HG02759 (cell line): ENCODE data around the gene RCBTB2.
A peak's percentile ranks its signal among the peaks of the same experiment; 100 is the strongest.

ENCODE experiments used
- ATAC-seq: cut with Tn5 transposase; IDR thresholded peaks from one replicate; pipeline ENCODE4 v1.9.1; 2021; ENCODE audit warnings: mild to moderate bottlenecking, moderate library complexity; ENCODE audit not compliant: unreplicated experiment

Gene RCBTB2

GRCh38 chr13:48564056-48564455 is 31.2 kb upstream of the RCBTB2 start:
- ATAC-seq: no peak

DNA sequence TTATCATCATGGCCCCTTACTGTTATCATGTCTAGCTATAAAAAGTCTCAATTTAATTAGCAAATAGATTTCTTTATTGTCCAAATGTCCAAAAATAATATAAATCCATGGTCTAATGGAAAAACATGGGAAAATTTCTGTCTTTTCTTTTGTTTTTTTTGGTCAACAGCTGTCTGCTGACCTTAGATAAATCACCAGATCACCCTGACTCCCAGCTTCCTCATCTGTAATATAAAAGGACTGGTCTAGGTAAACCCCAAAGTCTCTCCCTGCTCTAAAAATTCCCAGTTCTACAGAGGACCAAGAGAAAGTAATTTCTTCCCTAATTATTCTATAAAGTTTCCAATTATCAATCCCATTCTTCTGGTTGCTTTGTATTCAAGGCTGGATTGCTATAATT is 30.7 kb upstream of the RCBTB2 start:
- ATAC-seq: no peak

DNA sequence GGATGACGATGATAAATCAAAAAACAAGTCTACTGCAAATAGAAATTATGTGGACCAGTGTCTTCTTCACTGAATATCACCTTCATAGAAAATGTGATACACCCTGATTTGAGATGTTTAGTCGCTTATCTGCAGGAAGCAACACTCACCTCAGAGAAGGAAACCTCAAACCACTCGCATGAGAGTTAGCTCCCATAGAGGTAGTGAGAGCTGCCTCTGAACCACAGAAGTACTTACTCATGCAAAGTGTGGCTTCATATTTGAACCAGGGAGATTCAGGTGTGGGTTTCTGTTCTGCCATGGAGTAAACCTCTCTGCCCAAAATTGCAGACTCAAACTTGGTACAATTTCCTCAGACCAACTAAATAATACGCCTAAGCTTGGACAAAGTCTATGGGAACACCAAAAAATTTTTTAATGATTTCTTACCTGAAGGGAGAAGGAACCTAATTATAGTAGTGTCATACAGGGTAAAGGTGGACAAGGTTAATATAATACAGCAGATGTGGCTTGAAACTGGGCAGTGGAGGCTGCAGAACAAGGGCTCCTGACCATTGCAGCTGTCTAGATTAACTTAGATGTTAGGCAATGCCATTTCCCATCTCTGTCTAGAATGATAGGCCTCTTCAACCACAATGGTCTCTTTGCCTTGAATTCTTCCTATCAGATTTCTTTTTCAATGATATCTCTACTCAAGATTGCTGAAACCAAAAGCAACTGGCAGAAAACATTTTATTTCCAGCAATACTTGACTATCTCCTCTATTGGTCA is 29.6 kb upstream of the RCBTB2 start:
- peak; percentile 98 for ATAC-seq

GRCh38 chr13:48561466-48562235 is 28.8 kb upstream of the RCBTB2 start:
- ATAC-seq: peak; percentile 29

- no peak for ATAC-seq
Observed at GRCh38 chr13:48560657-48561337, 27.9 kb upstream of the RCBTB2 start.

- ATAC-seq: no peak
Observed at GRCh38 chr13:48559638-48560320, 26.9 kb upstream of the RCBTB2 start.

DNA sequence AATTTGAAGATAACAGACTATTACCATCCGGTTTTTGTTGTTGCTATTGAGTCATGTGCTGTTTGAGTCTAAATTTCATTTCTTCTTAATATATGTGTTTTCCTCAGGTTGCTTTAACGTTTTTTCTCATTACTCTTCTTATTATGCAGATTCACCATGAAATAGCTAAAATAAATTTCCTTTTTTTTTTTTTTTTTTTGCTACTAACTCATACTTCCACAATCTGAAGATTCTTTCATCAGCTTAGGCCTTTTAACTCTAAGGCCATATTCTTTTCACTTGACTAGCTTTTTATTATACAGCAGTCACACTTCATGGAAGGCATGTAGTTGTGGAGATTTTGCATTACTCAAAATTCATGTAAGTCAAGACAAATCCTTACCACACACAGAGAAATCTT is 23.9 kb upstream of the RCBTB2 start:
- no peak for ATAC-seq

- no peak for ATAC-seq
Observed at GRCh38 chr13:48555441-48555840, 22.6 kb upstream of the RCBTB2 start.

DNA sequence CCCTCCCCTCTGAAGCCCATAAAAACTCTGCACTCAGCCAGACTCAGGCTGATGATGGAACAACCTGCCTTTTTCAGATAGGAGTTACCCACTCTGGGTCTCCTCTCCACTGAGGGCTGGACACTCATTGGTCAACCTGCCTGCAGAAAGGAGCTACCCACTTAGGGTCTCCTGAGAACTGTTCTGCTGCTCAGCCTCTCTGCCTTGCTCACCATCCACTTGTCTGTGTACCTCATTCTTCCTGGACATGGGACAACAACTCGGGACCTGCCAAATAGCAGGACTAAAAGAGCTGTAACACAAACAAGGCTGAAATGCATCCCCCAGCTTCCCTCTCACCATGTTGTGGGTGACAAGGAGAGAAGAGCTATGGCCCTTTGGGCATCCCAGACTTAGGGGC is 18.4 kb upstream of the RCBTB2 start:
- ATAC-seq: no peak

- no peak for ATAC-seq
Observed at GRCh38 chr13:48549658-48550057, 16.8 kb upstream of the RCBTB2 start.

DNA sequence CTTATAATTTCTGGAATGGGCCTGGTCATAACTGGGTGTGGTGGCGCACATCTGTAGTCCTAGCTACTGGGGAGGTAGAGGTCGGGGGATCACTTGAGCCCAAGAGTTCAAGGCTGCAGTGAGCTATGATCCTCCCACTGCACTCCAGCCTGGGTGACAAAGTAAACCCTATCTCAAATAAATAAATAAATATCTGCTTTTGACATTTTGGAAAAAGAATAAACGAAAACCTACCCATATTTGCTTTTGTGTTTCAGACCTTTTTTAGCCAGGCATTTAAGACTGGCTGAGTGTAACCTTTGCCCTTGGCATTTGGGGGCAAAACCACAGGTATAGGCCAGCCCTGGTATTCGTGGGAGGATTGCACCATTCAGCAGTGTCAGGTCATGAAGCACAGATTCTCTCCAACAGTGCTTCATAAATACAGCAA is 14.8 kb upstream of the RCBTB2 start:
- ATAC-seq: no peak

GRCh38 chr13:48545608-48546007 is 12.7 kb upstream of the RCBTB2 start:
- no peak for ATAC-seq

GRCh38 chr13:48542581-48543341 is 9.9 kb upstream of the RCBTB2 start:
- no peak for ATAC-seq

GRCh38 chr13:48542138-48542537 is 9.3 kb upstream of the RCBTB2 start:
- ATAC-seq: no peak

DNA sequence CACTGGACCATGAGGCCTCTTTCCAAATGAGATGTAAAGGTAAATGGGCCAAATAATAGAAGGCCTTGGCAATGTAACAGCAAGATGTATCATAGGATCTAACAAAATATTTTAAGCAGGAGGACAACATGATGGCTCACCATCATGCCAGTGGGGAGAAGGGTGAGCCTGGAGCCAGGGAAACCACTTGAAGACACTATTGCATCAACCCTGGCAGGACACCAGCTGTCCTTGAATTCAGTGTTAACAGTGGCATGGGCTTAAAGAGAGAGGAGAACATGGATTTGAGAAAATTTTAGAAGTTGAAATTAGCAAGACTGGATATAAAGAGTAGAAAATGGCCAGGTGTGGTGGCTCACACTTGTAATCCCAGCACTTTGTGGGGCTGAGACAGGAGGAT is 6.7 kb upstream of the RCBTB2 start:
- ATAC-seq: no peak

DNA sequence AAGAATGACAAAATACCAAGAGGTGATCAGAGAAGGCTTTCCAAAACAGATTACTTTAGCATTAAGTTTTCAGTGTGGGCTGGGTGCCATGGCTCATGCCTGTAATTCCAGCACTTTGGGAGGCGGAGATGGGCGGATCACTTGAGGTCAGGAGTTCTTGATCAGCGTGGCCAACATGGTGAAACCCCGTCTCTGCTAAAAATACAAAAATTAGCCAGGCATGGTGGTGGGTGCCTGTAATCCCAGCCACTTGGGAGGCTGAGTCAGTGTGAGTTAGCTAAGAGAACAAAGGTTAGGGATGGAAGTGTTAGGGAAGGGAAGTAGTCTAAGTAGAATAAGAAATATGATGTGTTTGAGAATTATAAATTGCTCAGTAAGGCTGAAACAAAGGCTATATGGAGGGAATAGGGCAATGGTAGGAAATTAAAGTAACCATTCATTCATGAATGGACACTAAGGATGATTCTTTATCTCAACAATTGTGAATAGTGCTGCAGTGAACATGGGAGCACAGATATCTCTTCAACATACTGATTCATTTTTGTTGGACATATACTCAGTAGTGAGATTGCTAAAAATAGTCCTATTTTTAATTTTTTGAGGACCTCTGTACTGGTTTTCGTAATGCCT is 3.9 kb upstream of the RCBTB2 start:
- ATAC-seq: no peak

DNA sequence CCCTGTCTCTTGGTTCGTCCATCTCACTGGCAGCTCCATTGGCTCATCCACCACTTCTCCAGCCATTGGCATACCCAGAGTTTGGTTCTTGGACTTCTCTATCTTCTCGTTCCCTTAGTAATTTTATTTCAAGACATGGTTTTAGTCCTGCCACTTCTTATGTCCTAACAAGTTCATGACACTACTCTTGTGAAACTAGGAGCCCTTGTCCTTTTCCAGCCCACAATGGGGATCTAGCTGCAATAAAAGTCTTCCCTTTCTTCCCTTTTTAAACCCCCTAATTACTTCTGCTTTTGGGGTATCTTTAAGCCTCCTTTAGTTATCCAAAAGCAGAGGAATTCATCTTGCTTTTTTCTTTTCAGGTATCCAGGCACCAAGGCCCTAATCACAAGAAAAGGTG is 2.9 kb upstream of the RCBTB2 start:
- no peak for ATAC-seq

GRCh38 chr13:48534911-48535501 is 2.1 kb upstream of the RCBTB2 start:
- ATAC-seq: no peak

DNA sequence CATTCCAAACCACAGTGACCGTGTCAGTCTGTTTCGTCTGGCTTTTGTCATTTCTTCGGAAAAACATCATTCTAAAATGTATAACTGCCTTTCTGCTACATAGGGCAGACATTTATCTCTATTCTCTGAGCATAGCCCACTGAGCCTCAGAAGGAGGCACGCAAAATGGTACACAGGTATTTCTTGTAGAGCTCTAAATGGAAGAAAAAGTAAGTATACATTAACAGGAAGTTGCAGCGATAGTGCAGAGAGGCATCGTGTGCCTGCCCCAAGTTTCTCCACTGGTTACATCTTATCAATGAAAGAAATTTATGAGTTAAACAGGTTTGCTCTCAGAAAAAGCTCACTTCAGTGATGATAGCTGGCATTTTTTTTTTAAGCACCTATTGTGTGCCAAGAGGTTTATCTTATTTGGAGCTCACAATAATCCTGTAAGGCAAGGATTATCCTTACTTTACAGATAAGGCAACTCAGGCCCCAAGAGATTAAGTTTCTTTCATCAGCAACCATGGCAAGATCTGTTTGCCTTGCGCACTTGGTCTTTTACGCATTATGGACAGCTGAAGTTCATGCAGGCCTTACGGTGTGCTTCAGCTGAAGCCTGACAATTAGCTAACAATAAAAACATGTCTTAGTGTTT is 1.2 kb upstream of the RCBTB2 start:
- no peak for ATAC-seq
